Mucosa of stomach (tissue), 1 donor: ENCODE measurements around the gene ECHS1.

Experiments
- H3K27me3 ChIP-seq: one replicate; pipeline ENCODE4 v1.7.0; 2013; ENCODE audit warnings: mild to moderate bottlenecking, low read length; ENCODE audit not compliant: control insufficient read depth, insufficient read depth
- H3K36me3 ChIP-seq: one replicate; pipeline ENCODE4 v1.7.0; 2013; ENCODE audit warnings: low read length; ENCODE audit not compliant: control insufficient read depth, insufficient read depth
- H3K4me1 ChIP-seq: one replicate; pipeline ENCODE4 v1.7.0; 2013; ENCODE audit warnings: mild to moderate bottlenecking, low read length; ENCODE audit not compliant: control insufficient read depth, insufficient read depth
- H3K4me3 ChIP-seq: one replicate; pipeline ENCODE4 v1.7.0; 2013; ENCODE audit warnings: low read length
- H3K9ac ChIP-seq: one replicate; pipeline ENCODE4 v1.7.0; 2013; ENCODE audit warnings: mild to moderate bottlenecking, low read length, moderate library complexity
- H3K9me3 ChIP-seq: one replicate; pipeline ENCODE4 v1.7.0; 2013; ENCODE audit warnings: mild to moderate bottlenecking, low read length, moderate library complexity; ENCODE audit not compliant: control insufficient read depth
- donor health status: Pancreatic carcinoma.

The ECHS1 gene

DNA sequence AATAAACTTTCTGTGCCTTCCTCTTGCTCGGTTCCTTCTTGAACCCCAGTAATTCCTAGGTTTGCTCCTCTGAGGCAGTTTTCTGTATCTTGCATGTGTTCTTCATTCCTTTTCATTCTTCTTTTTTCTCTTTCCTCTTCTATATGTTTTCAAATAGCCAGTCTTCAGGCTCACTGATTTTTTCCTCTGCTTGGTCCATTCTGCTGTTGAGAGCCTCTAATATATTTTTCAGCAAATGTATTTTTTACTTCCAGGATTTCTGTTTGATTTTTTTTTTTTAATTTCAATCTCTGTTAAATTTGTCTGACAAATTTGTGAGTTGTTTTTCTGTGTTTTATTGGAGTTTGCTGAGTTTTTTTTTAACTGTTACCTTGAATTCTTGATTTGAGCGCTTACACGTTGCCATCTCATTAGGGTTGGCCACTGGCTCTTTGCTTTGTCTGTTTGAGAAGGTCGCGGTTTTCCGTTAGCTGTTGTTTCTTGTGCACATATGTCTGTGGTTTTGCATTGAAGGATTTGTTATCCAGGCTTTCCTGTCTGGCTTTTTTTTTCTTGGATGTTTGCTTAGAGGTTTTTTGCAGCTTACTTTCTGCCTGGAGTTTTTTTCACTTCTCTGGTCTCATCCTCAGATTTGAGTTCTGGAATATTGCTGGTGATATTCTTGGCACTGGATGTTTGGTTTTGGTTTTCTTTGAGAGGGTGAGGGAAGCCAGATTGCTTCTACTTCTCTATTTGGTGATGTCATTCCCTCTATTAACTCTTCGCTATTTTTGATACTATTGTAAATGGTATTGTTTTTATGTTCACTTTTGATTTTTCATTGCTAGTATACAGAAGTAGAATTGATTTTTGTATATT lies 38.6 kb upstream of the ECHS1 start:
- Histone ChIP-seq H3K27me3 (no peaks in the 10 kb centered on the region), H3K4me3 (no peak overlapping the region), H3K9me3 (peaks cover 5% of the 10 kb centered on the region), H3K36me3 (no peaks in the 10 kb centered on the region), H3K4me1 (no peaks in the 10 kb centered on the region), H3K9ac (no peak overlapping the region)

DNA sequence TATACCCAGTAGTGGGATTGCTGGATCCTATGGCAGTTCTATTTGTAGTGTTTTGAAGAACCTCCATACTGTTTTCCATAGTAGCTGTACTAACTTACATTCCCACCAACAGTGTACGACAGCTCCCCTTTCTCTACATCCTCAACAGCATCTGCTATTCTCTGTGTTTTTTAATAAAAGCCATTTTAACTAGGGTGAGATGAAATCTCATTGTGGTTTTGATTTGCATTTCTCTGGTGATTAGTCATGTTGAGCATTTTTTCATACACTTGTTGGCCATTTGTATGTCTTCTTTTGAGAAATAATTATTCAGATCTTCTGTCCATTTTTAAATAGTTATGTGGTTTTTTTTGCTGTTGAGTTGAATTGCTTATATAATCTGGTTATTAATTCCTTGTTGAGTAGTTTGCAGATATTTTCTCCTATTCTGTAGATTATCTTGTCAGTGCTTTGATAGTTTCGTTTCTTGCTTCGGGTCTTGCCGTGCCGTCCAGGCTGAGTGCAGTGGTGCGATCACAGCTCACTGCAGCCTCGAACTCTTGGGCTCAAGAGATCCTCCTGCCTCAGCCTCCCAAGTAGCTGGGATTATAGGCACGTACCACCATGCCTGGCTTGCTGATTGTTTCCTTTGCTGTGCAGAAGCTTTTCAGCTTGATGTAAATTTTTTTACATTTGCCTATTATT lies 32.8 kb upstream of the ECHS1 start:
- H3K36me3 ChIP-seq: no peaks in the 10 kb centered on the region
- H3K27me3 ChIP-seq: no peaks in the 10 kb centered on the region
- H3K9me3 ChIP-seq: no peaks in the 10 kb centered on the region
- H3K4me1 ChIP-seq: no peaks in the 10 kb centered on the region
- no peak overlapping the region for H3K4me3 ChIP-seq
- H3K9ac ChIP-seq: no peak overlapping the region

DNA sequence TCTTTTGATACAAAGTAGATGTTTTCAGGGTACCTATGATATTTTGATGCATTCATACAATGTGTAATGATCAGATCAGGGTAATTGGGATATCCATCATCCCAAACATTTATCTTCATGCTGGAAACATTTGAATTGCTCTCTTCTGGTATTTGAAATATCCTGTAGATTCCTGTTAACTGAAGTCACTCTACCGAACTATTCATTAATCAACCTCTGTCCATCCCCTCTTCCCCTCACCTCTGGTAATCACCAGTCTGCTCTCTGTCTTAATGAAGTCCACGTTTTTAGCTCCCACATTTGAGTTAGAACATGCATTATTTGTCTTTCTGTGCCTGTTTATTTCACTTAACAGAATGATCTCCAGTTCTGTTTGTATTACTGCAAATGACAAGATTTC lies 32.1 kb upstream of the ECHS1 start:
- Histone ChIP-seq H3K36me3 (no peaks in the 10 kb centered on the region), H3K27me3 (no peaks in the 10 kb centered on the region), H3K9me3 (no peaks in the 10 kb centered on the region)

DNA sequence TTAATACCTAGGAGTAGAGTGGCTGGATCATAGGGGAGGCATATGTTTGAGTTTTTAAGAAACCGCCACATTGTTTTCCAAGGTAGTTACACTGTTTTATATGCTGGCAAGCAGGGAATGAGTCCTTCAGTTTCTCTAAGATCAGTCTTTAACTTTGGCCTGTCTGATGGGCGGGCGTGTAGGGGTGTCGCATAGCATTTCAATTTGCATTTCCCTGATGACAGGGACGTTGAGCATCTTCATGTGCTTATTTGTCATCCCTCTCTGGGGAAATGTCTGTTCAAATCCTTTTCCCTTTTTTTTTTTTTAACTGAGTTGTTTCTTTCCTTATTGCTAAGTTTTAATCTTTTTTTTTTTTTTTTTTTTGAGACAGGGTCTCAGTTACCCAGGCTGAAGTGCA lies 30.6 kb upstream of the ECHS1 start:
- Histone ChIP-seq H3K9me3 (no peaks in the 10 kb centered on the region), H3K4me1 (no peaks in the 10 kb centered on the region), H3K9ac (no peak overlapping the region), H3K27me3 (no peaks in the 10 kb centered on the region), H3K36me3 (no peaks in the 10 kb centered on the region), H3K4me3 (no peak overlapping the region)

More for the DNA sequence above, 32.1 kb upstream of the ECHS1 start:
- Histone ChIP-seq H3K9ac (no peak overlapping the region), H3K4me1 (no peaks in the 10 kb centered on the region), H3K4me3 (no peak overlapping the region)

DNA sequence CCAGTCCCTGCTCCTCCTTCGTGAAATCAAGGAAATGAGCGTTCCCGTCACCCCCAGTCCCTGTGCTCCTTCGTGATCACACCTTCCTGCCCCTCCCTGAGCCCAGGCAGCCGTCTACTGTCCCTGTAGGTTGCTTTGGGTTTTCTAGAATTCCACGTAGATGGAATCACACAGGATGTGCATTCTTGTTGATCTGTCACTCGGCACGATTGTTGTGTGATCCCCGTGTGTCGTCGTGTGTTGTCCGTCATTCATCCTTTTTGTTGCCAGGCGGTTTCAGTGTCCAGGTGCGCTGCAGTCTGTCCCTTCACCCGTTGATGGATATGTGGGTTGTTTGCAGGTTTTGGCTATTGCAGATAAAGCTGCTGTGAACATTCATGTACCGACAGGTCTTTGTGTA lies 30.2 kb upstream of the ECHS1 start:
- H3K4me1 ChIP-seq: no peaks in the 10 kb centered on the region
- H3K36me3 ChIP-seq: no peaks in the 10 kb centered on the region
- H3K9me3 ChIP-seq: no peaks in the 10 kb centered on the region
- H3K4me3 ChIP-seq: no peak overlapping the region
- H3K9ac ChIP-seq: no peak overlapping the region
- H3K27me3 ChIP-seq: no peaks in the 10 kb centered on the region

DNA sequence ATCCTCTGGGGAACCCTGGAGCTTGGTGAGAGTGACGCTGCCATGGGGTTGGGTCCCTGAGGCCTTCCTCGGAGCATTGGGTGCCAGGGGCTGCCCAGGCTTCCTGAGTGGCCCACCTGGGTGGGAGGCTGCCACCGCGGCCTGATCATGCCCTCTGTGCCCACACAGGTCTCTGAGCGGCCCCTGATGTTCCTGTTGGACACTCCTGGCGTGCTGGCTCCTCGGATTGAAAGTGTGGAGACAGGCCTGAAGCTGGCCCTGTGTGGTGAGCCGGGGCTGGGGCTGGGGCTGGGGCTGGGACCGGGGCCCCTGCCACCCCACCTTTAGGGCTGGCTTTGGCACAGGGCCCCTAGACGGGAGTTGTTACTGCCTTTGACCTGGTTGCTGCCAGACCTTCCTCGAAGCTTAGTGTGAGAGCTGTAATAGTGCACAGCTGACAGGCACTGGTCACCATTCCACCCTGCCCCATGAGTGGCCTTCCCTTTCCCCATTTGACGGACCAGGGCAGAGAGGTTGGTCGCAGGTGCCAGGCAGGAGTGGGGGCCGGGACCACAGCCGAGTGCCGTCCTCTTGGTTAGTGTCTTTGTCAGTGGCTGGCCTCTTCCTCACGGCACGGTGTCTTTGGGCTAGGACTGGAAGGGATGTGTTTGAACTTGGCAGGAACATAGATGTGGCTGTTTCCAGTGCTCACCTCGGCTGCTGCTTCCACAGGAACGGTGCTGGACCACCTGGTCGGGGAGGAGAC lies 29.0 kb upstream of the ECHS1 start:
- H3K36me3 ChIP-seq: no peaks in the 10 kb centered on the region
- no peaks in the 10 kb centered on the region for H3K4me1 ChIP-seq
- H3K9me3 ChIP-seq: no peaks in the 10 kb centered on the region
- H3K9ac ChIP-seq: no peak overlapping the region
- no peaks in the 10 kb centered on the region for H3K27me3 ChIP-seq
- H3K4me3 ChIP-seq: no peak overlapping the region

DNA sequence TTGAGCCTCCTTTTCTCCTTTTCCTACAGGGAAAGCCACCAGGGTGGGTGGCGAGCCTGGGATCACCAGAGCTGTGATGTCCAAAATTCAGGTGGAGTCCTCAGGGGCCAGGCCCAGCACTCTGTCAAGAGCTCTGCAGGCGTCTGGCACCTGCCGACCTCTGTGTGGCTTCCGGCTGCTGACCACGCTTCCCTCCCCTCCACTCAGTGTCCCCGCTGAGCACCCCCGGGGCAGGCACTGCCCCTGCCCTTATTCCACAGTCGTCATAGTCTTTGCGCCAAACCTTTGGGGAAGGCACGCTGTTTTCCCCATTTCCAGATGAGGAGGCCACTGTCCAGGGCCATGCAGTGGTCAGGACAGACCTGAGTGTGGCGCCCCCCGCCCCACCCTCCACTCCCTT lies 28.3 kb upstream of the ECHS1 start:
- no peaks in the 10 kb centered on the region for H3K27me3 ChIP-seq
- H3K36me3 ChIP-seq: no peaks in the 10 kb centered on the region
- no peak overlapping the region for H3K9ac ChIP-seq
- no peak overlapping the region for H3K4me3 ChIP-seq
- H3K9me3 ChIP-seq: no peaks in the 10 kb centered on the region
- no peaks in the 10 kb centered on the region for H3K4me1 ChIP-seq

DNA sequence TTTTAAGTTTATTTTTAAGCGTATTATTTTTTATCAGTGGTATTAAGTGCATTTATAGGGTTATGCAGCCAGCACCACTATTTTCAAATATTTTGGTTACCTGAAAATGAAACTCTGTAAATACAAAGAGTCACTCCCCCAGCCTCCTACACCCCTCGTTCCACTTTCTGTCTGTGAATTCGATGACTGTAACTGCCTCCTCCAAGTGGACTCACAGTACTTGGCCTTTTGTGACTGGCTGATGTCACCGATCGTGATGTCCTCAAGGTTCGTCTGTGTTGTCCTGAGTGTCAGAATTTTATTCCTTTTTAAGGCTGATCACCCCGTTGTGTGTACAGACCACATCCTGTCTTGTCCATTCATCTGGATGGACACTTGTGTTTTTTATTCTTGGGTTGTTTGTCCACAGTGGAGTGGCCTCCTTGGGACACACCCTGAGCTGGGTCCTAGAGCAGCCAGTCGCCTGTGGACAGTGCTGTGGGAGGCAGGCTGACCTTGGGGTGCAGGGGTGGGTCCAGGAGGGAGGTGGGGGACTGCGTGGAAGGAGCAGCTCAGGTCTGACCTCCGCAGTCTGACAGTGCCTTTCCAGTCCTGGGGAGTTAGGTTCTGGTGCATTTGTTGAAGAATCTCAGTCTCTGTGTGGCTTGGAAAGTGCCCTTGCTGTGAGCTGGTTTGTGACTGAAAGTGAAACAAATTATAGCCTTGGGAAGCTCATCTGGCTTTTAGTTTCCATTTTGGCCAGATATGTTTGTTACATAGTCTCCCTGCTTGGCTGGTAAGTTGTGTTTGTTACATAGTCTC lies 27.7 kb upstream of the ECHS1 start:
- no peak overlapping the region for H3K4me3 ChIP-seq
- no peaks in the 10 kb centered on the region for H3K9me3 ChIP-seq
- no peaks in the 10 kb centered on the region for H3K4me1 ChIP-seq
- no peak overlapping the region for H3K9ac ChIP-seq
- H3K36me3 ChIP-seq: no peaks in the 10 kb centered on the region
- H3K27me3 ChIP-seq: no peaks in the 10 kb centered on the region

DNA sequence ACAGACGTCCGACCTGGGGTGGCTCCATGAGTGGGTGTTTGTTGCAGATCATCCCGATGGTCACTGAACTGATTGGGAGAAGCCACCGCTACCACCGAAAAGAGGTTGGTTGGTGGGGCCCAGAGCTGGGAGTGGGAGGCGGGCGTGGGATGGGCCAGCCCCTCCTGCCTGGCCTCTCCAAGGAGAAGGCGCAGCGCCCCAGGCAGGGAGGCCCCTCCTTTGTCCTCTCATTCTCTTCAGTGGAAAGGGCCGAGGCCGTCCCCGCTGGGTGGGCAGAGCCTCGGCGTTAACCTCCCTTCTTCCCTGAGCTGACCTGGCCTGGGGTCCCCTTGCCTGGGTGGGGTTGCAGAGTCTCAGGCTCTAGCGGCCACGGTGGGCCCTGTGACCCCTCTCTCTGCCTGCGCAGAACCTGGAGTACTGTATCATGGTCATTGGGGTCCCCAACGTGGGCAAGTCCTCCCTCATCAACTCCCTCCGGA lies 26.0 kb upstream of the ECHS1 start:
- H3K9me3 ChIP-seq: no peaks in the 10 kb centered on the region
- H3K4me1 ChIP-seq: peaks cover 6% of the 10 kb centered on the region
- H3K4me3 ChIP-seq: no peak overlapping the region
- H3K9ac ChIP-seq: no peak overlapping the region
- H3K27me3 ChIP-seq: no peaks in the 10 kb centered on the region
- no peaks in the 10 kb centered on the region for H3K36me3 ChIP-seq

DNA sequence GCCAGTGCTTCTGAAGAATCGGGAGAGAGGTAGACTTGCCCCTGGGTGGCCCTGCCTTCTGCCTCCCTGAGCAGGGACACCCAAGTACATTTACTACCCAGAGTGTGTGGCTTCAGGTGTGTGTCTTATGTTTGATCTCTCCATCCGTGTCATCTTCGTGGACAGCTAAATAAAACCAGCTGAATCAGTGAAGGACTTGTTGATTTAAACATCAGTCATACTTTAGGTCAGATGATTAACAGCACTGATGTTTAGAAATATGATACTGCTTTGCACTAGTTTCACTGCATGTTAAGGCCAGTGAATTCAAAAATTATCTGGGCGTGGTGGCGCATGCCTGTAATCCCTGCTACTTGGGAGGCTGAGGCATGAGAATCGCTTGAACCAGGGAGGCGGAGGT lies 24.8 kb upstream of the ECHS1 start:
- Histone ChIP-seq H3K4me1 (peaks cover 6% of the 10 kb centered on the region), H3K36me3 (no peaks in the 10 kb centered on the region), H3K9ac (no peak overlapping the region), H3K27me3 (no peaks in the 10 kb centered on the region), H3K4me3 (no peak overlapping the region), H3K9me3 (no peaks in the 10 kb centered on the region)

DNA sequence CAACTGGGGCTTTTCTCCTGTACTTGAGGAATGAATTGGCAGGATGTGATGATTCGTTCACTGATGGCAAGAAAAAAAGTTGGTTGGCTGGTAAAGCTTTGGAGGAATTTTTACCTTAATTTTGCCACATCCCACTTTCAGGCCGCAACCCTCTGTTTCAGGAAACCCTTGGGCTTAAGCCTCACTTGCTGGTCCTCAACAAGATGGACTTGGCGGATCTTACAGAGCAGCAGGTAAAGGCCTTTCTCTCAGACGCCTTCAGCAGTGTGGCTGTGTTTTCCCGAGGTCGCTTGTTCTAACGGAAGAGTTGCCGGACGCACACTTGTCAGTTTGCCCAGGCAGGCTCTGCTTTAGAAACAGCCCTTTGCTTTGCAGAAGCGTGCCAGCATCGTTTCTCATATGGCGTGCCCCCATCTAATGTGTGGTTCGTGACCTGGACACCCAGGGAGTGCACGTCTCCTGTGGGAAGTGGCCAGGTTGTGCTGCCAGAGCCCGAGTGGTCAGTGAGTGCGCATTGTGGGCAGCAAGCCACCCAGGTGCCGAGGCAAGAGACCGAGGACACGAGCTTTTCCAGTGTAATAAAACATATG lies 23.0 kb upstream of the ECHS1 start:
- Histone ChIP-seq H3K9ac (no peak overlapping the region), H3K9me3 (no peaks in the 10 kb centered on the region), H3K4me3 (no peak overlapping the region), H3K4me1 (peaks cover 6% of the 10 kb centered on the region), H3K27me3 (no peaks in the 10 kb centered on the region), H3K36me3 (no peaks in the 10 kb centered on the region)
